Activated T-cell treated with anti-CD3 and anti-CD28 coated beads for 4 hours (primary cell): ENCODE results near the gene BICC1.

Experiments used
- DNase-seq: peaks from one replicate; pipeline ENCODE4 v3.0.0-alpha.2; 2020

The BICC1 gene

DNA sequence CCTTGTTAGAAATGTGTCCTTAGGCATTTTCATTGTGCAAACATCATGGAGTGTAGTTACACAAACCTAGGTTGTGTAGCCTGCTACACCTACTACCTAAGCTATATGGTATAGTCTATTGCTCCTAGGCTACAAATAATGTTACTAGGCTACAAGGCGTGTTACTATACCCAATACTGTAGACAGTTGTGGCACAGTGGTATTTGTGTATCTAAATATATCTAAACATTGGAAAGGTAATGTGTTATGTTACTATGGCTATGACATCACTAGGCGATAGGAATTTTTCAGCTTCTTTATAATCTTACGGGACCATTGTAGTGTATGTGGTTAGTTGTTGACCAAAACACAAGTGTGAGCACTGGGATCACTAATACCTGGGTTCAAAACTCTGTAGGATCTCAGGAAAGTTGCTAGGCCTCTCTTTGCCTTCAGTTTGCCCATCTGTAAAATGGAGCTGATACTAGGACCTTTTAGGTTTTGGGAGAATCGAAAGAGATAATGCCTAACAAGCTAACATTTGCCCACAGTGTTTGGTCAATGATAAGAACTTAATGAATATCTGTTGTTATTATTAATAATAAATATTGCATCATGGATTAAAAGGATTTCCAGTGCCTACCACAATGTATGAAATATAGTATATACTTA is 2.7 kb downstream of the BICC1 start:
- DNase-seq = no peak

GRCh38 chr10:58516119-58516518 is 3.4 kb downstream of the BICC1 start:
- DNase-seq = no peak

DNA sequence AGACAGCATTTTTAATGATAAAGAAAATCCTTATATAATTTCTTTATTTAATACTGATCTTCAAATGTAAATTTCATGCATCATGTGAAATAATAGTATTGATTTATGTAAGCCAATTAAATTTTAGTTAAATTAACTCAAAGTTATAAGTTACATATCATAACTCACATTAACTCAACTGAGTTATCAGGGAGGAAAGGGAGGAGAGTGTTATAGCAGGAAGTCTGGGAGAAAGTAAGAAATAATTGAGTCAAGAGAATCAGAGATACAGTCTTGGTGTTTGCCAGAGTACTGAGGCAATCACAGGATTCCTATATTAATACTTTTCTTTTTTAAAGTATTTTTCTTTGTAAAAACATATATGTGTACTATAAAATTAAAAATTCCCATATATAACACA is 4.0 kb downstream of the BICC1 start:
- DNase-seq = no peak

DNA sequence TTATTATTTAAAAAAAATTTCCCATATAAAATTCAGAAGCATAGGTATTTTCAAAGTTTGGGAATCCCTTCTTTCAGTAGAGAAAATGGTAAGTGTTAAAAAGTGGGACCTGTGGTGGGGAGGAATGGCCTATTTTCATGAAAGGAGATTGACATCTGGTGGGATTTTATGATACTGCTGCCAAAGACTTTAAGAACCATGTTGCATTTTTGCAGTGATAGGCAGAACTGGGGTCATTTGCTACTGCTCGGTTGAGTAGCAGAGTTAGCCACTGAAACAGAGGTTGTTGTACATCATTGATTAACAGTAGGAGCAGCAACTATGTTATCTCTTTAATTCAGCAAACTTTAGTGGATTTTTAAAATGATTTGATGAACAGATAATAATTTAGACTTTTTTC is 4.4 kb downstream of the BICC1 start:
- DNase-seq = no peak

- DNase-seq = no peak
Measured at GRCh38 chr10:58517491-58518355, 5.1 kb downstream of the BICC1 start.

DNA sequence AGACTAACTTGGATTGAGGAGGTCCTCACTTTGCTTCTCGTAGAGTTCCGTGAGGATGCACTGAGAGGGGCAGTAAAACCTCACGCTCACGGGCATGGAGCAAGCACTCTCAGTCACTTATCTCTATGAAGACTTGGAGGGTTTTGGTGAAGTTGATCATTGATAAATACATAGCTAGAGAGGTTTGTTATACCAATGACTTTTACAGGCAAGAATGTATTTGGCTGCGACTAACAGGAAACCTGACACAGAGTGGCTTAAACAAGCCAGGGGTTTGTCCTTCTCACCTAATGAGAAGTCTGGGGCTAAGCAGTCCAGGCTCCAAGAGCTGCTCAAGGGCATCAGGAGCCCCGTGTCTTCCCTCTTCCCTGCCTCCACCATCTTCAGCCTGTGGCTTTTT is 6.1 kb downstream of the BICC1 start:
- no peak for DNase-seq

DNA sequence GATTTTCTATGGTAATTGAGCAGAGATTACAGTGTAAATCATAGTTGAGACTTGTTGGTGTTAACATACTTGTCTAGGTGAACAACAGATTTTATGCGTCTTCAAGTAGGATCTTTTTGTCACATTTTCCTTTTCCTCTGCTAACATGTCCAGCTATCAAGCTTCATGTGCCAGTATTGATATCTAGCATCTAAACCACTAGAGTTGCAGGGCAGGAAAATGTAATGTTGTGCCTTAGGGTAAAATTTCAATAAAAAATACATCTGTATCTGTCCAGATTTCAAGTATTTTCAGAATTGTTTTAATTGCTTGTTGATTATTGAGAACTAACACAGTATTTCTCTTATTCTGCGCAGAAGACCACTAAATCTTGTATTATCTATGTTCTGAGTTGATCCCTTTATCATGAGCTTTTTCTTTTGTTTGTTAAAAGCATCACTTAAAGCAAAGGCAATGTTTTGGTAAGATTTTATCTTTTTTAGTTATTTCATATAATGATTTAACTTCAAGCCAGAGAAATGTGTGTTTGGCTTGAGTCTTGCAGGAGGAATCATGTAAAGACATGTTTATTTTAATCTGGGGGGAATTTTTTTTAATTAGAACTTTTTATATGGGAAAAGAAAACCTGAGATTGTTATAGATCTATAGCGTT is 16.5 kb downstream of the BICC1 start:
- no peak for DNase-seq

DNA sequence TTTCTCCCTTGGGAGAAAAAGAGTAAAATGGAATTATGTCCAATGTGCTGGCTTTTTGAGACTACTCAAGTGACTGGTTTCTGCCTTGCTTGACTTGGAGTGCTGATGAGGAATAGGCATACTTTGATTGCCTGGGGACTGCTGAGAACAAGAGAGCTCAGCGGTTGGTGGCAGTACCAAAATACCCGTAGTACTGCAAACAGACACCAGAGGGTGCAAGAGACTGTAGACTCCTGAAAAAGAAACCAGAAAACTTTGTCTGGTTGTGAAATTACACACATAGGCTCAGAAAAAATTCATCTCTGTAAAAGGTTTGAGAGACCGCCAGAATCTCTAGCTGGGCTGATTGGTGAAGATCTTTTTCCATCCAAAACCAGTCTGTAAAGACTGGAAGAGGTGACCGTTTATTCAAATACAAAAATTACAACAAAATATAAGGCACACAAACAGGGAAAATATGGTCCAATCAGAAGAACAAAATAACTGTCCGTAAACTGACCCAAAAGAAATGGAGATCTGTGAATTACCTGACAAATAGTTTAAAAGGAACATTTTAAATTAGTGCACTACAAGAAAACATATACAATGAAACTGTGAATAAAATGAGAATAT is 18.5 kb downstream of the BICC1 start:
- DNase-seq = peak; percentile 24

- DNase-seq = no peak
Measured at GRCh38 chr10:58535311-58535710, 22.6 kb downstream of the BICC1 start.

DNA sequence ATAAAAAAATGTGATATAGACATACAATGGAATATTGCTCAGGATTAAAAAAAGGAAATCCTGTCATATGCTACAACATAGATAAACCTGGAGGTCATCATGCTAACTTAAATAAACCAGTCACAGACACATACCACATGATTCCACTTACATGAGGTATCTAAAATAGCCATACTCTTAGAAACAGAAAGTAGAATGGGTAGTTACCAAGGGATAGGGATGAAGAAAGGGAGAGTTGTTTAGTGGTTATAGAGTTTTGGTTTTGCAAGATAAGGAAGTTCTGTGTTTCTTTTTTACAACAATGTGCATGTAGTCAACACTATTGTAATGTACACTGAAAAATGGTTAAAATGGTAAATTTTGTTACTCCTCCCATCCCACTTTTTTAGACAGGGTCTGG is 30.5 kb downstream of the BICC1 start:
- no peak for DNase-seq

DNA sequence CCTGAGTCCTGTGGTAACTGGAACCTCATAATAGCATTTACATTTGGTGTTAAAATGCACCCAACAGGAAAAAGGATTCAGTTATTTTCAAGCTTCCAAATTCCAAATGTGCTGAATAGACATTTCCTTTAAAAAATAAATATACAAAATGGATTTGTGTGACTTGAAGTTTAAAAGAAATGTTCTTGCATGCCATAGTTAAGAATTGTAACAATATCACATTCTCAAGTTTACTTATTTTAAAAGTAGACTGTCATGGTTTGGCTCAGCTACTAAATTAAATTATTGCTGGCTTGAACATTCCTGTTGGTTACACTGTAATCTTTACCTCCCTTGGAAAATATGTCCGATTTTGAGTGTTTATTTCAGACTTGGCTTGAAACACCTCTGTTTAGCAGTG is 31.5 kb downstream of the BICC1 start:
- no peak for DNase-seq

DNA sequence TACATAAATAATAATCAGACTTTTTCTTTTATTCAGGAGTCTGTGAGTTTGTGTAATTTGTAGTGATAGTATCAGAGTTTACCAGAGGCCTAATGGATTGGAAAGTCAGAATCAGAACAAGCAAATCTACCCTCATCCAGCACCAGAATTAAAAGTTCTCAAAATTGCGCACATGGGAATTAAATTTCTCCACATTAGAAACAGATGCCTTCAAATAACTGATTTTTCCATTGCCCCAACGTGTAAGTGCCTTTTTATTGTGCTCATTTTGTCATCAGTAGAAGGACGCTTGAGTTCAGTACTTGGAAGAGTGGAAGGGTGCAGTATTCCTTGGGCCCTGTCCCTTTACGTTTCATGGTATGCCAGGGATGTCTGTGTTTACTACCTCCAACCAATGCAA is 32.8 kb downstream of the BICC1 start:
- no peak for DNase-seq

GRCh38 chr10:58546137-58546536 is 33.5 kb downstream of the BICC1 start:
- no peak for DNase-seq

DNA sequence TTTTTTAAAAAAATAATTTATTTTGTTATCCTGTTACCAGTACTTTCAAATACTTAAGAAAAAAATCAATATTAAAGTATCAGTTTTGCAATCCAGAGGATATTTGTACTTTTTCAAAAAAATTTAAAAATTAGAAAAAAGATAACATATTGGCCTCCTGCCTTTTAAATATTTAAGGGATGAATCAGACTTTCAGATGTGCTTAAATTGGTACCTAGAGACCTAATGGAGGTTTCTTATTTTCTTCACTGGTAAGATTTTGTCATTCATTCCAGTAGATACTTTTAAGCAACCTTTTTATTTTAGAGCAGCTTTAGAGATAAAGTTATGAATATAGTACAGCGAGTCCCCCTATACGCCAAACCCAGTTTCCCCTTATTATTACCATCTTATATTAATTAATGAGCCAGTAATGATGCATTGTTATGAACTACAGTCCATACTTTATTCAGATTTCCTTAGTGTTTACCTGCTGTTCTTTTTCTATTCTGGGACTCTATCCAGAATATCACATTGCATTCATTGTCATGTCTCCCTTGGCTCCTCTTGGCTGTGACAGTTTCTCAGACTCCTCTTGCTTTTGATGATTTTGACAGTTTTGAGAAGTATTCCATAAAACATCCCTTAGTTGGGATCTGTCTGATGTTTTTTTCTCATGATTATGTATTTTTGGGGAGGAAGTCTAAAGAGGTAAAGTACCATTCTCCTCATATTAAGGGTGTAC is 34.2 kb downstream of the BICC1 start:
- DNase-seq = no peak

DNA sequence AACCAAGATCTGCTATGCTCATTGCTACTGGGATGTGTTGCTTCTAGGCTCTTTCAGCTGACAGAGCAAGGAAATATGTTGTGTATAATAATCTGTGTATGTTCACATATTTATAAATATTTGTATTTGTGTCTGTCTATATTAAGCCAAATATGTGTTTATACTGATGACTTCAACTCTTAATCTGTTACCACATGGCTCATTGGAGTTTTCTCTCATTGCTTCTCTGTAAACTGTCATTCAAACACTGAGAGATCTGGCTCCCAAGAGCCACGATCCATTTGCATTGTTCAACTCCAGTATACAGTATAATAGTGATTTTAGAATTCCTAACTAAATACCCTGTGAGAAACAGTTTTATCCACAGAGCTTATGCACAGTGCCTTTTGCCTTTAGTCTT is 35.3 kb downstream of the BICC1 start:
- DNase-seq = no peak

- DNase-seq = no peak
Measured at GRCh38 chr10:58554316-58554715, 41.6 kb downstream of the BICC1 start.

GRCh38 chr10:58555170-58555929 is 42.7 kb downstream of the BICC1 start:
- DNase-seq = no peak

GRCh38 chr10:58555930-58556311 is 43.2 kb downstream of the BICC1 start:
- no peak for DNase-seq

DNA sequence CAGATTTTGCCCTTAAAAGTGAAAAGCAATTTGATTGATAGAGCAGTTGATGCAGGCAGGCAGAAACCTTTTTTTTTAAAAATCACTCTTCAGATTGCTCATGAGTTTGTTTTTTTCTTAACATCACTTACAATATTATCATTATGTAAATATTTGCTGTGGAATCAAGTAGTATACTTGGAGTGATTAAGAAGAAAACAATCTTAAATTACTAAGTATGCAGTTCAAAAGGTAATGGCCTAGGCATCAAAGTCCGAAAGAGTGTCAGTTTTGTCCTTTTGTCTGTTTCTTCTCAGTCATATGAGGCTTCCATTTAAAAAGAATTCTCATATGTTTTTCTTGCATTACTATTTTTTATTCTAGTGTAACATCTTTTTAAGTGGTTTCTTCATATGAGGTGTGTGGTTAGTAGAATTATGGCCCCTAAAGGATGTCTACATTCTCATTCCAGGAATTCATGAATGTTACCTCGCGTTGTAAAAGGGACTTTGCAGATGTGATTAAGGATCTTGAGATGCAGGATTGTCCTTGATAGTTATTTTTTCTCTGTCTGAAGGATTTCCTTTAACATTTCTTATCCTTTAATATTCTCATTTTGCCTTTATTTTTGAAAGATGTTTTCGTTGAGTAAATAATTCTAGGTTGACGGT is 44.0 kb downstream of the BICC1 start:
- DNase-seq = no peak

DNA sequence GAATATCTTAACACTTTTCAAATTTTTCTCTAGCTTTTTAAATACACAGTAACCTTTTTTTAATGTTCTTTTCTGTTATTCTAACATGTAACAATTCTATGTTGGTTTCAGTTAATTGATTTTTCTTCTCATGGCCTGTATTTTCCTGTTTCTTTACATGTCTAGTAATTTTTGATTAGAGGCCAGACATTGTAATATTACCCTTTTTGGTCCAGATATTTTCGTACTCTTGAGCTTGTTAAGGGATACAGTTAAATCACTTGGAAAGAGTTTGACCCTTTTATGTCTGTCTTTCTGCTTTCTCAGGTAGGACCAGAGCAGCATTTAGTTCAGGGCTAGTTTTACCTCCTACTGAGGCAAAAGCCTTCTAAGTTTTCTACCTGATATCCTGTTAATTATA is 45.0 kb downstream of the BICC1 start:
- DNase-seq = no peak

- no peak for DNase-seq
Measured at GRCh38 chr10:58560068-58560467, 47.4 kb downstream of the BICC1 start.

GRCh38 chr10:58565271-58565670 is 52.6 kb downstream of the BICC1 start:
- no peak for DNase-seq
